Measurements from ENCODE around the gene SLC30A5.

- TF ChIP-seq EZH2 (IDR thresholded peaks at IDR 0.05; ENCODE audit: borderline replicate concordance, low read depth, low read length, severe bottlenecking) = no peak
- TF ChIP-seq FOS (IDR thresholded peaks at IDR 0.05; ENCODE audit: borderline replicate concordance, insufficient read depth, low read length) = no peak
- TF ChIP-seq CTCF (IDR thresholded peaks at IDR 0.05; ENCODE audit: extremely low read depth in 1 of 2, insufficient read depth in 1 of 2, low read depth in 1 of 2, low read length in 2 of 2) = no peak
- TF ChIP-seq MAX (IDR thresholded peaks at IDR 0.05; ENCODE audit: insufficient read depth, insufficient read length) = no peak
Observed at GRCh38 chr5:69134126-69134525, 40.3 kb downstream of the SLC30A5 start.

Measured in endothelial cell of umbilical vein (primary cell).